ENCODE data around the gene STK10.
"Not testable (repeated sequence)": the region's sequence is repeated elsewhere in the genome, so short reads cannot be mapped to it uniquely, and the experiment has no call there.

The STK10 gene

DNA sequence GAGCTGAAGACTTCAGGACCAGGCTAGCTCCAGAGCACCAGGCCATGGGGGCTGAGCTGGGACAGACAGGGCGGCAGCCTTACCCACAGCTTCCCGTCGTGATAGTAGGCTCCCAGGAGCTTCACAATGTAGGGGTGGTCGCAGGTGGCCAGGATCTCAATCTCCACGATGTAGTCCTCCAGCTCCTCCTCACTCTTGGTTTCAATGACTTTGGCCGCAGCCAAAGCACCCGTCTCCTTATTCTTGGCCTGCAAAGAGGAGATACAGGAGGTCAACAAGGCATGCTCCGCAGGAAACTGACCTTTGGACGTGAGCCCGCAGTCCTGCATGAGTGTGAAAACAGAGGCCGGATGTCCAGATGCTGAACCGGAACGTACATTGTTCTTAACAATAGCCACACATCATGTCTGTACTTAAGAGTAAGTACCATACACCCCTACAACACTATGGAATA lies 31.5 kb downstream of the STK10 start:
- H3K4me3 ChIP-seq (ENCODE audit: low read depth in 1 of 2, low read length in 2 of 2) = no peak overlapping the region
- H3K9ac ChIP-seq (ENCODE audit: low read depth, low read length) = no peak overlapping the region
- peaks cover 2% of the 10 kb centered on the region; the same call in 1 of the 2 replicates for H4K20me1 ChIP-seq (ENCODE audit: insufficient read depth, low read length)
- no peak overlapping the region for H3K27ac ChIP-seq (ENCODE audit: low read length)
- H3K4me1 ChIP-seq (ENCODE audit: insufficient read depth, low read length) = no peaks in the 10 kb centered on the region
- peaks cover 39% of the 10 kb centered on the region for H3K36me3 ChIP-seq (ENCODE audit: insufficient read depth, low read length)
- H3K4me2 ChIP-seq (ENCODE audit: insufficient read depth, low read length) = no peak overlapping the region
- H2AFZ ChIP-seq (ENCODE audit: low read depth, low read length) = no peak overlapping the region
- DNase-seq (no peak), ATAC-seq (ENCODE audit: insufficient read depth, low read depth) (no peak)
- no peaks in the 10 kb centered on the region for H3K27me3 ChIP-seq (ENCODE audit: insufficient read depth, low read length, poor library complexity)
- H3K9me3 ChIP-seq (ENCODE audit: insufficient read depth, low read length, severe bottlenecking) = no peaks in the 10 kb centered on the region
- H3K79me2 ChIP-seq (ENCODE audit: insufficient read depth, low read length) = peaks cover 6% of the 10 kb centered on the region; the same call in 1 of the 2 replicates
- no peak for TF ChIP-seq EZH2 (IDR thresholded peaks at IDR 0.05; ENCODE audit: borderline replicate concordance, low read depth, low read length, severe bottlenecking)
- TF ChIP-seq, protein P1, sequence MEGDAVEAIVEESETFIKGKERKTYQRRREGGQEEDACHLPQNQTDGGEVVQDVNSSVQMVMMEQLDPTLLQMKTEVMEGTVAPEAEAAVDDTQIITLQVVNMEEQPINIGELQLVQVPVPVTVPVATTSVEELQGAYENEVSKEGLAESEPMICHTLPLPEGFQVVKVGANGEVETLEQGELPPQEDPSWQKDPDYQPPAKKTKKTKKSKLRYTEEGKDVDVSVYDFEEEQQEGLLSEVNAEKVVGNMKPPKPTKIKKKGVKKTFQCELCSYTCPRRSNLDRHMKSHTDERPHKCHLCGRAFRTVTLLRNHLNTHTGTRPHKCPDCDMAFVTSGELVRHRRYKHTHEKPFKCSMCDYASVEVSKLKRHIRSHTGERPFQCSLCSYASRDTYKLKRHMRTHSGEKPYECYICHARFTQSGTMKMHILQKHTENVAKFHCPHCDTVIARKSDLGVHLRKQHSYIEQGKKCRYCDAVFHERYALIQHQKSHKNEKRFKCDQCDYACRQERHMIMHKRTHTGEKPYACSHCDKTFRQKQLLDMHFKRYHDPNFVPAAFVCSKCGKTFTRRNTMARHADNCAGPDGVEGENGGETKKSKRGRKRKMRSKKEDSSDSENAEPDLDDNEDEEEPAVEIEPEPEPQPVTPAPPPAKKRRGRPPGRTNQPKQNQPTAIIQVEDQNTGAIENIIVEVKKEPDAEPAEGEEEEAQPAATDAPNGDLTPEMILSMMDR (IDR thresholded peaks at IDR 0.05; ENCODE audit: borderline replicate concordance, extremely low read depth, low read length, poor library complexity, severe bottlenecking) = no peak

DNA sequence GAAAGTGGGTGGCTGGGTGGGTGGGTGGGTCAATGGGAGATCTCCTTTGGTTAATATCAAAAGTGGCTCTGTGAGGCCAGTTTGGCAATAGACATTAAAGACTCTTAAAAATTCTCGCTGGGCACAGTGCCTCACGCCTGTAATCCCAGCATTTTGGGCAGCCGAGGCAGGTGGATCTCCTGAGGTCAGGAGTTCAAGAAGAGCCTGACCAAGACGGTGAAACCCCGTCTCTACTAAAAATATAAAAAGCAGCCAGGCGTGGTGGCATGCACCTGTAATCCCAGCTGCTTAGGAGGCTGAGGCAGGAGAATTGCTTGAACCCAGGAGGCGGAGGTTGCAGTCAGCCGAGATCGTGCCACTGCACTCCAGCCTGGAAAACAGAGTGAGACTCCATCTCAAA lies 32.9 kb downstream of the STK10 start:
- H3K36me3 ChIP-seq (ENCODE audit: insufficient read depth, low read length) = peaks cover 46% of the 10 kb centered on the region
- not testable (repeated sequence) for DNase-seq; H3K9ac ChIP-seq (ENCODE audit: low read depth, low read length); H3K27ac ChIP-seq (ENCODE audit: low read length); H3K4me1 ChIP-seq (ENCODE audit: insufficient read depth, low read length); H4K20me1 ChIP-seq (ENCODE audit: insufficient read depth, low read length); H3K9me3 ChIP-seq (ENCODE audit: insufficient read depth, low read length, severe bottlenecking); H3K79me2 ChIP-seq (ENCODE audit: insufficient read depth, low read length); H3K4me2 ChIP-seq (ENCODE audit: insufficient read depth, low read length); ATAC-seq (ENCODE audit: insufficient read depth, low read depth); H2AFZ ChIP-seq (ENCODE audit: low read depth, low read length); H3K4me3 ChIP-seq (ENCODE audit: low read depth in 1 of 2, low read length in 2 of 2); H3K27me3 ChIP-seq (ENCODE audit: insufficient read depth, low read length, poor library complexity)

DNA sequence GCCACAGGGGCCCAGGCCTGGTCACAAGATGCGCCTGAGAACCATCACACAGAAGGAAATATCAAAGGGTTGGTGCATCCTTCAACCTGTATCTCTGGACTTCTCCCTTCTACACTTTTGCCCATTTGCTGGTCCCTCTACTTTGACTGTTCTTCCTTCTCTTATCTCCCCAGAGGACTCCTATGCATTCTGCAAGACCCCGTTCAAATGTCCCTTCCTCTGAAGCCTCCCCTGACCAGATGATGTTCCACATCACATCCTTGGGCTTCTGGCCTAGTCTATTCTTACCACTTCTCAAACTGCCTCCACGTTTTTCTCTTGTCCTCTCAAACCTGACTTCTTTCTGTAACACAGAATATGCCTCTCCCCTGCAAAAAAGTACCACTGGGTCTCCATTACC lies 34.3 kb downstream of the STK10 start:
- Histone ChIP-seq H3K4me1 (ENCODE audit: insufficient read depth, low read length) (peaks cover 3% of the 10 kb centered on the region; the same call in 1 of the 2 replicates), H3K79me2 (ENCODE audit: insufficient read depth, low read length) (no peaks in the 10 kb centered on the region), H2AFZ (ENCODE audit: low read depth, low read length) (no peak overlapping the region), H3K36me3 (ENCODE audit: insufficient read depth, low read length) (peaks cover 53% of the 10 kb centered on the region), H3K27me3 (ENCODE audit: insufficient read depth, low read length, poor library complexity) (no peaks in the 10 kb centered on the region), H3K9me3 (ENCODE audit: insufficient read depth, low read length, severe bottlenecking) (no peaks in the 10 kb centered on the region), H4K20me1 (ENCODE audit: insufficient read depth, low read length) (peaks cover 7% of the 10 kb centered on the region; the same call in 1 of the 2 replicates), H3K9ac (ENCODE audit: low read depth, low read length) (no peak overlapping the region), H3K4me3 (ENCODE audit: low read depth in 1 of 2, low read length in 2 of 2) (no peak overlapping the region), H3K4me2 (ENCODE audit: insufficient read depth, low read length) (no peak overlapping the region), H3K27ac (ENCODE audit: low read length) (no peak overlapping the region)
- DNase-seq (no peak), ATAC-seq (ENCODE audit: insufficient read depth, low read depth) (no peak)
- no peak for TF ChIP-seq EZH2 (IDR thresholded peaks at IDR 0.05; ENCODE audit: borderline replicate concordance, low read depth, low read length, severe bottlenecking)
- TF ChIP-seq, protein P1 (IDR thresholded peaks at IDR 0.05; ENCODE audit: borderline replicate concordance, extremely low read depth, low read length, poor library complexity, severe bottlenecking) = no peak

DNA sequence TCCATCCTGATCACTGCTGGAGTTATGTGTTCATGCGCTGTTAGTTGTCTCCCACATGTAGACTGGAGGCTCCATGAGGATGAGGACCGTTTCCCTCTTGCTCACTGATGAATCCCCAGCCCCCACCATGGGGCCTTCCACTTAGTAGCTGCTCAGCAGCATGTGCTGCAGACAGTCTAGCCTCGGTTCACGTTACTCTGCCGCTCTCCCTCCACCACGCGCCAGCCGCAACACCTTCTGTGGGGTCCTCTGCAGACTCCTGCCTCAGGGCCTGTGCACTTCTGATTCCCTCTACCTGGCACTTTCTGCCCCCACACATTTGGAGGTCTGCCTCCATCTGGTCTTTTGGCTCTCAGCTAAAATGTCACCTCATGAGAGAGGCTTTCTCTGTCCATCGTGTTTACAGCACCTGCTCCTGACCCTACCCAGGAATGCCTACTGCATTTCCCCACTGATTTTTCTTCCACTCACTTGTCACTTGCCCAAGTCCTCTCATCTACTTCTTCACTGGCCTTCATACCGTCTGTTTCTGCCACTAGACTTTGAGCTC lies 36.3 kb downstream of the STK10 start:
- no peak overlapping the region for H3K4me3 ChIP-seq (ENCODE audit: low read depth in 1 of 2, low read length in 2 of 2)
- no peaks in the 10 kb centered on the region for H3K27me3 ChIP-seq (ENCODE audit: insufficient read depth, low read length, poor library complexity)
- peaks cover 12% of the 10 kb centered on the region; the same call in 1 of the 2 replicates for H4K20me1 ChIP-seq (ENCODE audit: insufficient read depth, low read length)
- H3K79me2 ChIP-seq (ENCODE audit: insufficient read depth, low read length) = peaks cover under 1% of the 10 kb centered on the region; the same call in 1 of the 2 replicates
- H3K9me3 ChIP-seq (ENCODE audit: insufficient read depth, low read length, severe bottlenecking) = no peaks in the 10 kb centered on the region
- no peak overlapping the region for H3K4me2 ChIP-seq (ENCODE audit: insufficient read depth, low read length)
- peaks cover 66% of the 10 kb centered on the region for H3K36me3 ChIP-seq (ENCODE audit: insufficient read depth, low read length)
- peaks cover 3% of the 10 kb centered on the region; the same call in 1 of the 2 replicates for H3K4me1 ChIP-seq (ENCODE audit: insufficient read depth, low read length)
- DNase-seq = no peak
- TF ChIP-seq EZH2 (IDR thresholded peaks at IDR 0.05; ENCODE audit: borderline replicate concordance, low read depth, low read length, severe bottlenecking) = no peak
- TF ChIP-seq, protein P1 (IDR thresholded peaks at IDR 0.05; ENCODE audit: borderline replicate concordance, extremely low read depth, low read length, poor library complexity, severe bottlenecking) = no peak
- H3K9ac ChIP-seq (ENCODE audit: low read depth, low read length) = no peak overlapping the region
- H2AFZ ChIP-seq (ENCODE audit: low read depth, low read length) = no peak overlapping the region
- ATAC-seq (ENCODE audit: insufficient read depth, low read depth) = no peak
- no peak overlapping the region for H3K27ac ChIP-seq (ENCODE audit: low read length)
